Astrocyte of the cerebellum (primary cell): ENCODE measurements around the gene DPH1.
A peak's percentile ranks its signal among the peaks of the same experiment; 100 is the strongest.
"Not testable (repeated sequence)": the region's sequence is repeated elsewhere in the genome, so short reads cannot be mapped to it uniquely, and the experiment has no call there.

Source experiments
- DNase-seq: peaks from one replicate; pipeline ENCODE4 v3.0.0-alpha.2; 2011; ENCODE audit warnings: low read depth
- H3K4me3 ChIP-seq: 2 replicates; pipeline ENCODE4 v1.5.1; 2011; ENCODE audit warnings: mild to moderate bottlenecking, low read depth, low read length, moderate library complexity
- in situ Hi-C: cut with HindIII; loops from 2 replicates; pipeline ENCODE4 v1.10.0; 2017; ENCODE audit warnings: low sequenced_read_pairs
- TF ChIP-seq, protein P1 (sequence below): IDR thresholded peaks from 2 replicates; pipeline ENCODE4 v1.5.1; 2012; ENCODE audit warnings: low read length, low read depth, moderate library complexity, mild to moderate bottlenecking; ENCODE audit errors: missing control alignments

DPH1 gene

DNA sequence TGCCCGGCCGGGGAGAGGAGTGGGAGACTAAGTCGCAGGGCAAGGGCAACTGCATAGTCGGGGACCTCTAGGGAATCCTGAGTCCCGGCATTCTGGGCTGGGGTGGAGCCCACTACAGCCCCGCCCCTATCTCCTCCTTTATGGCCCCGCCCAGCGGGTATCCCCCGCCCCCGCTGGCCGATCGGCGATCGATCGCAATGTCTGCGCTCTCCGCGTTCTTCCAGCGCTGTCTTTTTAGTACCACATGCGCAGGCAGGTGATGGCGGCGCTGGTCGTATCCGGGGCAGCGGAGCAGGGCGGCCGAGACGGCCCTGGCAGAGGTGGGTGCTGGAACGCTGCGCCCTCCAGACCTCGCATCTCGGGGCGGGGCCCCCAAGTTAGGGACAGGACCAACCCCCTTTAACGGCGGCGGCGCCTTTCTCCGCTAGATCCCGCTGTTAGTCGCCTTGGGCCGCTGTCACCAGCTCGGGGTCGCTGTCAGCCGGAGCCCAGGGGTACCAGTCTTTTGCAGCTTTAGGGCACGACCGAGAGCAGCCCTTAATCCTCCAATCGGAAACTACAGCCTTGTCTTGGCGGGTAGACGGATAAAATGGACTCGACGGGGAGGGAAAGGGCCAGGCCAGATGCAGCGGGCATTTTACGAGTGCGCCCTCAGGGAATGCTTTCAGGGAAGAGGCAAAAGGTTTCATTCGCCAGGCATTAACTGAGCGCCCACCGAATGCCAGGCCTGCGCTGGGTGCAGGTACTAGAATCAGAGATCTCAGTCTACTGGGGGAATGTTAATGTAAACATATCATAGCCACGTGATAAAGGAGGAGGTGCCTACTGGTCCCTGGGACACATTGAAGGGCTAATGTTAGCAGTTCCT lies at the start of gene DPH1:
TSS of gene DPH1 (plus strand) at position 243 of the 868 bp plus-strand sequence. CDS start at position 260, 17 bp downstream.
- DNase-seq: no peak
- TF ChIP-seq, protein P1, sequence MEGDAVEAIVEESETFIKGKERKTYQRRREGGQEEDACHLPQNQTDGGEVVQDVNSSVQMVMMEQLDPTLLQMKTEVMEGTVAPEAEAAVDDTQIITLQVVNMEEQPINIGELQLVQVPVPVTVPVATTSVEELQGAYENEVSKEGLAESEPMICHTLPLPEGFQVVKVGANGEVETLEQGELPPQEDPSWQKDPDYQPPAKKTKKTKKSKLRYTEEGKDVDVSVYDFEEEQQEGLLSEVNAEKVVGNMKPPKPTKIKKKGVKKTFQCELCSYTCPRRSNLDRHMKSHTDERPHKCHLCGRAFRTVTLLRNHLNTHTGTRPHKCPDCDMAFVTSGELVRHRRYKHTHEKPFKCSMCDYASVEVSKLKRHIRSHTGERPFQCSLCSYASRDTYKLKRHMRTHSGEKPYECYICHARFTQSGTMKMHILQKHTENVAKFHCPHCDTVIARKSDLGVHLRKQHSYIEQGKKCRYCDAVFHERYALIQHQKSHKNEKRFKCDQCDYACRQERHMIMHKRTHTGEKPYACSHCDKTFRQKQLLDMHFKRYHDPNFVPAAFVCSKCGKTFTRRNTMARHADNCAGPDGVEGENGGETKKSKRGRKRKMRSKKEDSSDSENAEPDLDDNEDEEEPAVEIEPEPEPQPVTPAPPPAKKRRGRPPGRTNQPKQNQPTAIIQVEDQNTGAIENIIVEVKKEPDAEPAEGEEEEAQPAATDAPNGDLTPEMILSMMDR: no peak
- peak within 1 kb of the TSS; percentile 100 for H3K4me3 ChIP-seq
- in situ Hi-C loops: loop anchor here (5.0 kb wide), 2 partner anchors 113 to 168 kb away; no protein-coding TSS in a partner anchor

DNA sequence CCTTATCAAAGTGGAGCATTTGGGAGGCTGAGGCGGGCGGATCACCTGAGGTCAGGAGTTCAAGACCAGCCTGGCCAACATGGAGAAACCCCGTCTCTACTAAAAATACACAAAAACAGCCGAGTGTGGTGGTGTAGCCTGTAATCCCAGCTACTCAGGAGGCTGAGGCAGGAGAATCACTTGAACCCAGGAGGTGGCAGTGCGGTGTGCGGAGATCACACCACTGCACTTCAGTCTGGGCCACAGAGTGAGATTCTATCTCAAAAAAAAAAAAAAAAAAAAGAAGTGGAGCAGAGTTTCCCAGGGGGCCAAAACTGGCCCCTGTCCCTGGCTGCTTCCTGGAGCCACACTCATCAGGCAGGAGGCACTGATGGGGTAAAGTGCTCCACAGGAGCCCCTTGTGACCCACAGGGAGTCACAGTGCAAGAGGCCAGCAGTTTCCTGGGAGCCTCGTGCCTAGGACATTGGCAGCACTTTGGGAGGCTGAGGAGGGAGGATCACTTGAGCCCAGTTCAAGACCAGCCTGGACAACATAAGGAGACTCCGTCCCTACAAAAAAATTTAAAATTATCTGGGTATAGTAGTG lies 49.2 kb upstream of the DPH1 start:
- TF ChIP-seq, protein P1: no peak
- in situ Hi-C loops: no loop called here
- no peak overlapping the region for H3K4me3 ChIP-seq
- no peak for DNase-seq

DNA sequence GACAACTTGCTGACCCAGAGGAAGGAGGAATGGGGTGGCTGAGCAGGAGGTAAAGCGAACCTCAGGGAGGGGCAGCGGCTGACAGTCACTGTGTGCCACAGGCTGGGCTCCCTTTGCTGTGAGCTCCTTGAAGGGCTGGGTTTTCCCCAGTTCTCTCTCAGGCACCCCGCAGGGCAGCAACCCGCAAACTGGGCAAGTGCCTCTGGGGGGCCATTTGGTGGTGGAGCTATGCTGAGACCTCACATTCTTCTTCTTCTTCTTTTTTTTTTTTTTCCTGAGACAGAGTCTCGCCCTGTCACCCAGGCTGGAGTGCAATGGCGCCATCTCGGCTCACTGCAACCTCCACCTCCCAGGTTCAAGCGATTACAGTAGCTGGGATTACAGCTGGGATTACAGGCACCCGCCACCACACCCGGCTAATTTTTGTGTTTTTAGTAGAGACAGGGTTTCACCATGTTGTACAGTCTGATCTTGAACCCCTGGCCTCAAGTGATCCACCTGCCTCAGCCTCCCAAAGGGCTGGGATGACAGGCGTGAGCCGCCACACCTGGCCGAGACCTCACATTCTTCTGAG lies 47.1 kb upstream of the DPH1 start:
- in situ Hi-C loops, H3K4me3 ChIP-seq: not testable (repeated sequence)
- DNase-seq: peak; percentile 44

DNA sequence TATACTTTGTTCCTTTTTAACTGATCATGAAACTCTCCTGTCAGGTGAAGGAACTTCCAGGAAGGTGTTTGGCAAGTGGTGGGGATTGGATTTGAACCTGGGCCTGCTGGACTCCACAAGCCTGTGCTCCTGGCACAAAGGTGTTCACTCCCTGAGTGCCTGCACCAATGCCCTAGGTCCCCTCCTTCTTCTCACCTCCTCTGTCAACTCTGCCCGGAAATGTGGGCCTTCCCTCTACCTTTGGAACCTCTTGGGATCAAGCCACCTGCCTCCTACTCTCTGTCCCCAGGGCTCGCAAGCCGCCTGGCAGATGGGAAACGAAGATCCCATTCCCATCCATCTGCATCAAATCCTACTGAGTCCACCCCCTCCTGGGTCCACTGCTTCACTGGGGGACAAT lies 44.9 kb upstream of the DPH1 start:
- TF ChIP-seq, protein P1: no peak
- H3K4me3 ChIP-seq: no peak overlapping the region
- no peak for DNase-seq
- in situ Hi-C loops: no loop called here

DNA sequence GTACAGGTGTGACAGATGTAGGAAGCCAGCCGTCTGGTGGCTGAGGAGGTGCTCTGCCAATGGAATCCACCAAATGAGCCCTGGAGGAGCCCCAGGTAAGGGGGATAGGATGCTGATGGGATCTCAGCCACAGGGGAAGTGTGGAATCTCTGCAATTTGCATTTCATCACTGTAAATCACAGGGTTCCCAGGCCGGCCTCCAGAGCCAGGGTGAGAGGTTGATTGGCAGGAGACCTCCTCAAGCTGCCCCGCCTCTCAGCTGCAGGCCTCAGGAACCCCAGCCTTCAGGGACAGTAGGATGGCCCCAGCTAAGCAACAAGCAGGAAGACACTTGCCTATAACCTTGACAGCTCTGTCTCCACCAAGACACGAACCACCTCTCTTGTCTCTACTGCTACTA lies 44.3 kb upstream of the DPH1 start:
- no peak overlapping the region for H3K4me3 ChIP-seq
- in situ Hi-C loops: no loop called here
- DNase-seq: no peak
- TF ChIP-seq, protein P1: no peak

DNA sequence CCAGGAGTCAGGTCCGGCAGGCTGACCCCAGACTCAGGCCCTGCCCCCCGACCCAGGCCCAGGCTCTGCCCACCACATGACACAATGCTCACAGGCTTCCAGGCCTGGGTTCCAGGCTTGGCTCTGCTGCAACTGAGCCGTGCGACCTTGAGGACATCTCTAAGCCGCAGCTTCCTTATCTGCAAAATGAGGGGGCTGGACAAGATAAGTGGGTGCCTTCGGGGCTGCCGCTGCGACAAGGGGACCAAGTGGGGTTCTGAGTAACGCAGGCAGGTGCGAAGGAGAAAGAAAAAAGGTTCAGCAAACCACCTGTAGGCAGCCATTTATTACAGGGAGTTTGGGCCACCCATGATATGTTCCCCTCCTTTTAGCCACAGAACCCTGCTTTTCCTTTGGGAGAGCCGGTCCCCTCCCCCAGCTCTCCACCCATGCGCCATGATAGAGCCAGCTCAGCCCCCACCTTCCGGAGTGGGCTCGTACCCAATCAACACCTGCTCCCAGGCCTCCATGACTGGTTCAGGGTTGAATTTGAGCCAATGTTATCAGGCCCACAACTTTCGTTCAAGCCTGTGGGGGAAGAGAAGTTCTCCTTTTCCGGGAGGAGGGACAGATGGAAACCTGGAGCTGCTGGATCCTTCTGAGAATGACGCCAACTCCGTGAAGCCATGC lies 43.0 kb upstream of the DPH1 start:
- TF ChIP-seq, protein P1: no peak

DNA sequence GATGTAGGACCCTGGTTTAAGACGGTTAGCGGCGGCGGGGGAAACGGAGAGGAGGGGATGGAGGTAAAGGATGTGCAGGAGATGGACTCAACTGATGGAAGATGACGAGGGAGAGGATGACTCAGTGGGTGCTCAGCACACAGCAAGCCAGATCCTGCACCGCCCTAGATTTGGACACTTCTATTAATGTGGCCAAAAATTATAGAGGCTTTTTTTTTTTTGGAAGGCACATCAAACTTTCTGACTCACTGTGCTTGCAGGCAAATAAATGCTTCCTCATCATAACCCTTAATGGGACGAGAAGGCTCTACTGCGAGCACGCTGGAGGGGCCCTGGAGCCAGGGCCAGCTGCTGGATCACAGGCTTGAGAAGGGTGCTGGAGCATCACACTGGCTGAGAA lies 40.8 kb upstream of the DPH1 start:
- TF ChIP-seq, protein P1: no peak
- H3K4me3 ChIP-seq: no peak overlapping the region
- in situ Hi-C loops: no loop called here
- peak; percentile 43 for DNase-seq

More for the DNA sequence above, 43.0 kb upstream of the DPH1 start:
- no peak for DNase-seq
- in situ Hi-C loops: no loop called here
- H3K4me3 ChIP-seq: no peak overlapping the region
